ENCODE measurements around the gene ALK.
A peak's percentile ranks its signal among the peaks of the same experiment; 100 is the strongest.

ALK gene

DNA sequence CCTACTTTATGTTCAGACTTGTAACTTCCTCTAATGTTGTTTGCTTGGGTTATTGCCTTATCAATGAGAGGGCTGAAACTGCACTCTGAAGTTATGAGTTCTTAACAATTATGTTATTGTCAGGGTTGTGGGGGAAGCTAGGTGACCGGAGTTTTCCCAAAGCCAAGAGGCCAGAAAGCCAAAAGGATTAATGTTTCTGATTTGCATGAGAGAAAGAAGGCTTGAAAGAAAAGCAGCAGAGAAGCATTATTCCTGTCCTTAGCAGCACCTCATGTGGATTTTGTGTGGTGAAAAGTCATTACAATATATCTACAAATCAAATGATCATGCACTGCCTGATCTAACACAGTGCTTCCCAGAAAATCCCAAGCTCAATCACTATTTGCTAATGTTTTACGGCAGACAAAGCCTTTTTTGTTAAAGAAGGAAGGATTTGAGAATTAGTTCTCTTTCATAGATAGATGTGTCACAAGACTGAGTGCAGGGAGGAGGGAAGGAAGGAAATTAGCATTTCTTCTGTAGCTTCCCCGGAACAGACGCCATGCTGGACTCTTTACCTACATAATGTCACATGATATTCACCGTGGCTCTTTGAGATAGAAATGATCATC lies 203.2 kb downstream of the ALK start:
- no peak for DNase-seq (ENCODE audit: low read depth, low spot score)

GRCh38 chr2:29715655-29716054 lies 205.7 kb downstream of the ALK start:
- DNase-seq (ENCODE audit: low read depth, low spot score) = no peak

GRCh38 chr2:29714333-29714732 lies 207.1 kb downstream of the ALK start:
- DNase-seq (ENCODE audit: low read depth, low spot score) = no peak

DNA sequence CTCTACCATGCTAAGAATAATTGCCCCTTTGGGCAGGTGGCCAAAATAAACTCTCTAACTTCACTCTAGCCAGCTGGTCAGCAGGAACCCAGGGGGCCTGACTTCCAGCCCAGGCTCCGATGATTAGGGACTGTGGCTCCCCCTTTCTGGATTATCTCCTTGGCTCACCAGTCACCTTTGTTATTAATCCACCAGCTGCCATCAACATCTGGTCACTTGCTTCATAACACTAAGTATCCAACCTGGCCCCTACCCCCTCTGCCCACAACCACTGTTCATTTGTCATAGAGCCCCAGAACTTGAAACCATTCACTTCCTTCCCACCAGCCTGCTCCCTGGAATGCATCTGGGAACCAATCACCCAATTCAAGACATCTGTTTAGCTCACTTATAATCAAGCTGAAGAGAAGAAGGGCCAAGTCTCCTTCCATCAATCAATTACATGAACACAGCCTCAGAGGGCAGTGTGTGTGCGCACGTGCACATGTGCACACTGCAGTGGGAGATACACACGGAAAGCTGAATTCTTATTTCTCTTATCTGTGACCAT lies 215.1 kb downstream of the ALK start:
- DNase-seq (ENCODE audit: low read depth, low spot score) = peak; percentile 20

DNA sequence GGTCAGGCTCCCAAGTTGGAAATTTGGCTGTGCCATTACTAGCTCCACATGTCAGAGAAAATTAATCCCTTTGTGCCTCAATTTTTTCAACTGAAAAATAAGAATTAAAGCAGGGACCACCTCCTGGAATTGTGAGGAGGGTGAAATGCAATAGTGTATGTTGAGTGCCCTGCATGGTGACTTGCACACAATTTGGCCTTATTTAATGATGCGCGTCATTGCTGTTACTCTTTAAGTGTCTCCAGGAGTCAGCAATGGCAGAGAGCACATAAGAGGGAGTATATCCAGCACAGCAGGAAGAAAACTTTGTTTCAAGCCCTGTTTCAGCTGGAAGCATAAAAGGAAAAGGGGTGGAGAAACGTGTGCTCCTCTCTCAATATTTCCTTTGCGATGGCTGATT lies 215.8 kb downstream of the ALK start:
- no peak for DNase-seq (ENCODE audit: low read depth, low spot score)

- DNase-seq (ENCODE audit: low read depth, low spot score) = peak; percentile 27
These were observed 218.1 kb downstream of the ALK start for GRCh38 chr2:29703336-29703735.

GRCh38 chr2:29702276-29702675 lies 219.1 kb downstream of the ALK start:
- DNase-seq (ENCODE audit: low read depth, low spot score) = no peak

DNA sequence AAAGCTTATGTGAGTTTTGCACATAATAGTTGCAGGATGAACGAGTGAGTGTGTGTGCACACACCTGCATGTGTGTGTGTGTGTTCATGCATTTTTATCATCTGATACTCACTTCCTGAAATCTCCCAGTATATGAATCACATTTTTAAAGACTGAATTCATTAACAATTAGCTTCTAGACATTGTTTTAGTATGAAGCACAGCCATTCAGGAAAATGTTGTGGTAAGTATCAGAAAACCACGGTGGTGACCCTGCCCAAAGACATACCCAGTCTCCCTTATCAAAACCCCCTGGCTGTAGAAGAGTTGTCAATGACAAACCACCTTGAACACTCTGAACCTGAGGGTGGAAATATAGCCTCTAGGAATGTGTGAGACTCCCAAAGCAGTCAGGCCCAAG lies 220.8 kb downstream of the ALK start:
- peak; percentile 33 for DNase-seq (ENCODE audit: low read depth, low spot score)

DNA sequence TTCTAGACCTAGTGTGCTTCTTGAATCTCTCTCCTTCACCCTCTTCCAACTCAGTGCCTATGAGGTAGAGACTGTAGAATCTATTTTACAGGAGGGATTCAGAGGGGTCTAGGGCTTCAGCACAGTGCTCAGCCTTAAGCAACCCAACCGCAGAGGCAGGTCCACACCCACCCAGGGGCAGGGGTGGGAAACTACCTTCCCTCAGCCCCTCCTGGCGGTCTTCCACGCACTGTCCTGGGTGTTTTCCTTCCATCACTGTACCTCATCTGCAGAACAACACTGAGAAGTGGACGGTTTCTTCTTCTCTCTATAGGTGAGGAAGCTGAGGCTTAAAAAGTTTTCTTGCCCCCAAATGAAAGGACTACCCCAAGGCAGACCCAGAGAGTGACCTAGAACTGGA lies 222.3 kb downstream of the ALK start:
- DNase-seq (ENCODE audit: low read depth, low spot score) = no peak

- no peak for DNase-seq (ENCODE audit: low read depth, low spot score)
These were observed 223.2 kb downstream of the ALK start for GRCh38 chr2:29698216-29698615.

DNA sequence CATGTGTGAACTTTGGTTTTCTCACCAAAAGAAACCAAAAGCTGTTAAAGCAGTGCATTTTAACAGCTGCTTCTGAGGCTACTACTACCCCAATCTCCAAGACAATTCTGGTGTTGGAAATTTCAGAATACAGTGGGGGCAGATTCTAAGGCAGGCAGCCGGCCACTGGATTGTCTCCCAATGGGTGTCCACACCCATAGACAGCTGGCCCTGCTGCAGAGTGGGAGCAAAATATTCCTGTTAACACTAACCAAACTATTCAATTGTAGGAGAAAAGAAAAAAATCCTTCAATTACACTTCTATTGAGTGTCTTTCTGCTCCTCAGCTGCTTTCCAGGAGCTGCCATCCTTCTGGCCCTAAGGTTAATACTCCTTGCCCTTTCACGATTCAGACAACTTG lies 223.7 kb downstream of the ALK start:
- no peak for DNase-seq (ENCODE audit: low read depth, low spot score)

- no peak for DNase-seq (ENCODE audit: low read depth, low spot score)
These were observed 224.2 kb downstream of the ALK start for GRCh38 chr2:29697181-29697580.

- no peak for DNase-seq (ENCODE audit: low read depth, low spot score)
These were observed 226.6 kb downstream of the ALK start for GRCh38 chr2:29694741-29695140.

DNA sequence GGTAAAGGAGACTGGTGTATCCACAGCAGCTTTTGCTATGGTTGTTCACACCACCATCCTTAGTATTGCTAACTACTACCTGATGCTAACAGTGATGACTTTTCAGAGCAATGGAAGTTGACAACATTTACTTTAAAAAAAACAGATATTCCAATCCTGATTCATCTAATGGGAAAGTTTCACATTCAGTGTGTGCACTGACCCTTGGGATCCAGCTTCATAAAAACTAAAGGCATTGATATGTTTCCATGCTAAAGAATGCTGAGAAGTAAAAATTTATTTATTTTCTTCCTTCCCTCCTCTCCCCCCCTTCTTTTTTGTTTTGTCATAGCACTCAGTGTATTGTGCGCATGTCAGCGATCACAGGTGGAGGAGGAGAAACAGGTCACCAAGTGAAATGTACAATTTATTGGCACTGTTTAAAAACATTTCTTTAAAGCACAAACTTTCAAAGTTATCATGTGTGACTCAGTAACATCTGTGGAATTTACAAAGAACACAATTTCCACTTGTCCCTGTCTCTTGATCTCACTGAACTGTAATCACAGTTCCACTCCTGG lies 229.9 kb downstream of the ALK start:
- no peak for DNase-seq (ENCODE audit: low read depth, low spot score)

- DNase-seq (ENCODE audit: low read depth, low spot score) = no peak
These were observed 231.7 kb downstream of the ALK start for GRCh38 chr2:29689666-29690065.

DNA sequence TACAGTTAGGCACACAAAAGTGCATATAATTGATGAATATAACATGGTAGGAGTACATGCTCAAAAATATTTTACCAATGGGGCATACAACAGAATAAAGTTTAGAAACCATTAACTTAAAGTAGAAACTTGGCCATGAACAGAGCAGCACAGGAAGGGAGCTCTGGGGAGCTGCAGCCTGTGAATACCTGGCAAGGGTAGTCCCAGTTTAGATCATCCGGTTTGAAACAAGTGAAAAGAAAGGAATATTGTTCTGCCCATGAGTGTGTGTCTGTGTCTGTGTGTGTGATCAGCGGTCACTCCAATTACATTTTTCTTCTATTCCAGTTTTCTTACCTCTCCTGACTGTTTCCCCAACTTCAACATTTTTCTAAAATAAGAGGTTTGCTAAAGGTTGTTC lies 233.0 kb downstream of the ALK start:
- DNase-seq (ENCODE audit: low read depth, low spot score) = no peak

DNA sequence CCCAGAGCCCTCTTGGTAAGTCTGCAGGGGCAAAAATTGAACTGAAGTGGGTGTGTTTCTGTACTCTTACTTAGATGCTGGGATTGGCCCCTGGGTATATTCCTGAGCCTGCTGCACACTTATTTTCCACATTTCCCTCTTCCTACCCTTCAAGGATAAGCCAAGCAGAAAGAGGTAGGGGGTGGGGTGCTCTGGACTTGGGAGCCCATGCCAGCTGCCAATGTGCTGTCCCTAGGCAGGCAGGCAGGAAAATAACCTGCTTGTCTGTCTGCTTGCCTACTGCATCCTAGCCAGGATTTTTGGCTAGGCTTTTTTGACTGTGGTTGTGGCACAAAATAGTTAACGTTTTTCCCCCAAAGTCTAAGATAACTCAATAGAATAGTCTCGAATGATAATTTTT lies 234.3 kb downstream of the ALK start:
- DNase-seq (ENCODE audit: low read depth, low spot score) = no peak

DNA sequence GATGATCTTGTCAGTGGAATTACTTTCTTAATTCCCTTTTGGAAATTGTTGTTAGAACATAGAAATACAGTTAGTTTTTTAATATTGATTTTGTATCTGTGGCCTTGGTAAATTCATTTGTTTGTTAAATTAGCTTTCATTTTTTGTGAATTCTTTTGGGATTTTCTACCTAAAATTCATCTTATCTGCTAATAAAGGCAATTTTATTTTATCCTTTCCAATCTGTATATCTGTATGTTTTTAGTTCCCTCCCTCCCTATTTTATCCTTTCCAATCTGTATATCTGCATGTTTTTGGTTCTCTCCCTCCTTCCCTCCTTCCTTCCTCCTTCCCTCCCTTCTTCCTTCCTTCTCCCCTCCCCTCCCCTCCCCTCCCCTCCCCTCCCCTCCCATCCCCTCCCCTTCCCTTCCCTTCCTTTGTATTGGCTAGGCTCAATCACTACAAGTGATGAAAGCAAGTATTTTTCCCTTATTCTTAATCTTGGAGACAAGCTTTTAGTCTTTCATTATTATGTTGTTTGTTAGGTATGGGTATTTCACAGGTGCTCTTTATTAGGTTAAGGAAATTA lies 244.4 kb downstream of the ALK start:
- no peak for DNase-seq (ENCODE audit: low read depth, low spot score)

DNA sequence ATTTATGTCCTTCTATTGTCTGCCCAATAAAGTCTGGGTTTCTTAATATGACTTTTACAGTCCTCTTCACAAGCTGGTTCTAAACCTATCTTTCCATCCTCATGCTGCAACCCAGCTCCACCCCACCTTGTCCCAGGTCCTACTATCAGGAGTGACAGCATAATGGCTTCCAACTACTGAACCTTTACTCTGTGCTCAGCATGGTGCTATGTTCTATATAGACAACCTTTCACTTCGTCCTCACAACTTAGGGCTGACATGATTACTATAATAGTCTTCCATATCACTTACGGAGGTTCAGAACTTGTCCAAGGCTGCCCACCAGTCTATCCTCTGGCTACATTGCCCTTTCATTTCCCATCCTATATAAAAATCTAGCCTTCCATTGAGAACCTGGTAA lies 256.8 kb downstream of the ALK start:
- DNase-seq (ENCODE audit: low read depth, low spot score) = no peak

DNA sequence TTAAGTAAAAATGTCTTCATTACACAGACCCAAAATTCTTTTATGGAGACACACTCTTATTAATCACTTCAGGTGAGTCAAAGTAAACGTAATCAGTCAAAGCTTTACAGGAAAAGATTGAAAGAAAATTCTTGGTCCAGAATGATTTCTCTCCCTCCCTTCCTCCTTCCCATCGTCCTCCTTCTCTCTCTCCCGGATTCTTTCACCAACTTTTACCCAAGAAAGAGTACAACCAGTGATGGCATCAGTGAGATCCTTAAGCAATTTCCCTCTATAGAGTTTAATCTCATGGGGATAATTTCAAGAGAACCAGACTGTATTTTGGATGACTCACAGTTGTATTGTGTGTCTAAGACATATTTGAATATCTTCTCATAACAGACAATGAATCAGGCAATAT lies 258.1 kb downstream of the ALK start:
- DNase-seq (ENCODE audit: low read depth, low spot score) = peak; percentile 15

DNA sequence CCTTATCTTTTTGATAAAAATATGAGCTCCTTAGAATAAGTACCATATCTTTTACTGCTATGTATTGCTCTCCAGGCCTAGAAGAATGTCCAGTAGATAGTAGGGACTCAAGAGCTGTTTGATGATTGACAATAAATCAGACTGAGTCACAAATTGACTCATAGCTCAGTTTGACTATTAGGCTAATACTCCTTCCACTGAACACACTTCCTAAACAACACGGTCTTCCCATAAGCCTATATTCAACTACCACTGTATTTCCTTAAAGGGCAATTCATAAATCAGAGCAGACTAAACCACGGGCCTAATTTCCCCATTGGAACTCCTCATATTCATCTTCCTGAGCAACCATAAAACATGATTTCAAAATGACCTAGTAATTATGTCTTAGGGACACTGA lies 258.5 kb downstream of the ALK start:
- no peak for DNase-seq (ENCODE audit: low read depth, low spot score)

- no peak for DNase-seq (ENCODE audit: low read depth, low spot score)
These were observed 261.2 kb downstream of the ALK start for GRCh38 chr2:29660201-29660600.

DNA sequence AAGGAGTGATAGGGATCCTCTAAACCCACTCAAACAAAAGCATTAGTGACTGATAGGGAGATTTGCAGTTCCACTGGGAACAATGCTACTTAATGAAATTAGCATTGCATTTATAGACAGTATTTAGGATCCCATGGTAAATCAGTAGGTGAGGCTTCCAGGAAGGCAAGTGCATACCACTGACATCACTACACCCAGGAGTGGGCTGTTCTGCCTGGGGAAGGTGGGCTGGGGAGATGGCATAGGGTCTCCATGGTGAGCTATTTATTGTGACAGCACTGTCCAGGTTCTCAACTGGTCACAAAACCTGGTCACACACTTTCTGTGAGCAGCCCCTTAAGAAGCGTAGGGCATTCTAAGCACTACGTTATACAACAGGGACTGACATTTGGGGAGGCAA lies 262.2 kb downstream of the ALK start:
- no peak for DNase-seq (ENCODE audit: low read depth, low spot score)
